CD4-positive, alpha-beta T cell treated with Interleukin-2 at 100 ng/mL for 4 hours (primary cell): ENCODE data around the gene CYTH1.
A peak's percentile ranks its signal among the peaks of the same experiment; 100 is the strongest.

Source experiments
- DNase-seq: peaks from one replicate; pipeline ENCODE4 v3.0.0-alpha.2; 2020; ENCODE audit warnings: low spot score

The CYTH1 gene

GRCh38 chr17:78805301-78805700 is 23.2 kb upstream of the CYTH1 start:
- peak; percentile 84 for DNase-seq

GRCh38 chr17:78804777-78805176 is 22.7 kb upstream of the CYTH1 start:
- no peak for DNase-seq

GRCh38 chr17:78803186-78803845 is 21.2 kb upstream of the CYTH1 start:
- no peak for DNase-seq

- DNase-seq = no peak
Measured at GRCh38 chr17:78802459-78802858, 20.4 kb upstream of the CYTH1 start.

GRCh38 chr17:78802008-78802407 is 19.9 kb upstream of the CYTH1 start:
- no peak for DNase-seq

GRCh38 chr17:78800132-78800931 is 18.3 kb upstream of the CYTH1 start:
- DNase-seq = no peak

- DNase-seq = peak; percentile 68
Measured at GRCh38 chr17:78798695-78799559, 16.9 kb upstream of the CYTH1 start.

- no peak for DNase-seq
Measured at GRCh38 chr17:78797691-78798585, 15.9 kb upstream of the CYTH1 start.

- no peak for DNase-seq
Measured at GRCh38 chr17:78797213-78797612, 15.1 kb upstream of the CYTH1 start.

- DNase-seq = no peak
Measured at GRCh38 chr17:78796517-78796900, 14.4 kb upstream of the CYTH1 start.

- no peak for DNase-seq
Measured at GRCh38 chr17:78795861-78796516, 13.9 kb upstream of the CYTH1 start.

- no peak for DNase-seq
Measured at GRCh38 chr17:78794864-78795640, 13.0 kb upstream of the CYTH1 start.

GRCh38 chr17:78794399-78794798 is 12.3 kb upstream of the CYTH1 start:
- DNase-seq = no peak

GRCh38 chr17:78793968-78794367 is 11.9 kb upstream of the CYTH1 start:
- DNase-seq = no peak

- DNase-seq = no peak
Measured at GRCh38 chr17:78793415-78793814, 11.3 kb upstream of the CYTH1 start.

- DNase-seq = no peak
Measured at GRCh38 chr17:78791840-78792709, 10.0 kb upstream of the CYTH1 start.

GRCh38 chr17:78790552-78790951 is 8.5 kb upstream of the CYTH1 start:
- DNase-seq = no peak

- peak; percentile 70 for DNase-seq
Measured at GRCh38 chr17:78789663-78790181, 7.6 kb upstream of the CYTH1 start.

- no peak for DNase-seq
Measured at GRCh38 chr17:78789149-78789662, 7.1 kb upstream of the CYTH1 start.
